ENCODE data around the gene RNF212.

DNA sequence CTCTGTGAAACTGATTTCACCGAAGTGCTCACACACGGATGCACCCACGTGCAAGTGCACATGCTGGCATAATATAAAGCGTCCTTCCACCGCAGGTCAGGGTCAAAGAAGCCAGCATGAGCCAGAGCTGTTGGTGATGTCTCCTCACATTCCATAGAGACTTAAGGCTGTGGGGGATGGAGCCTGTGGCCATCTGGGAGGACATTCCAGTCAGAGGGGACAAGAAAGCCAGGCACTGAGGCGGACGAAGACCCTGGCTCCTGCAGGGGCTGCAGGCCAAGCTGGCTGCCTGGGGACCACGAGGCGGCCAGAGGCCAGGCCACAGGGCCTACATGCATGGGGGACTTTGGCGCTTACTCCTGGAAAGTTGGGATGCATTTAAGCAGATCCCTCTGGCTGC lies 7.7 kb downstream of the RNF212 start:
- no peak for TF ChIP-seq ZNF558 (CRISPR knock-in tag; IDR thresholded peaks at IDR 0.05; ENCODE audit: borderline replicate concordance)
- TF ChIP-seq RXRB (CRISPR knock-in tag; IDR thresholded peaks at IDR 0.05; ENCODE audit: borderline replicate concordance) = no peak
- TF ChIP-seq CTCF (CRISPR knock-in tag; IDR thresholded peaks at IDR 0.05) = no peak
- TF ChIP-seq KDM5A (IDR thresholded peaks at IDR 0.05; ENCODE audit: borderline replicate concordance, low read length) = no peak
- TF ChIP-seq, protein P1, sequence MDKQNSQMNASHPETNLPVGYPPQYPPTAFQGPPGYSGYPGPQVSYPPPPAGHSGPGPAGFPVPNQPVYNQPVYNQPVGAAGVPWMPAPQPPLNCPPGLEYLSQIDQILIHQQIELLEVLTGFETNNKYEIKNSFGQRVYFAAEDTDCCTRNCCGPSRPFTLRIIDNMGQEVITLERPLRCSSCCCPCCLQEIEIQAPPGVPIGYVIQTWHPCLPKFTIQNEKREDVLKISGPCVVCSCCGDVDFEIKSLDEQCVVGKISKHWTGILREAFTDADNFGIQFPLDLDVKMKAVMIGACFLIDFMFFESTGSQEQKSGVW (CRISPR knock-in tag; IDR thresholded peaks at IDR 0.05; ENCODE audit: borderline replicate concordance) = no peak
- TF ChIP-seq FOXK2 (IDR thresholded peaks at IDR 0.05) = no peak
- no peak for TF ChIP-seq POLR2AphosphoS5 (IDR thresholded peaks at IDR 0.05; ENCODE audit: low read depth, low read length)
- TF ChIP-seq ZBTB46 (CRISPR knock-in tag; IDR thresholded peaks at IDR 0.05; ENCODE audit: borderline replicate concordance) = no peak
- TF ChIP-seq, protein P2, sequence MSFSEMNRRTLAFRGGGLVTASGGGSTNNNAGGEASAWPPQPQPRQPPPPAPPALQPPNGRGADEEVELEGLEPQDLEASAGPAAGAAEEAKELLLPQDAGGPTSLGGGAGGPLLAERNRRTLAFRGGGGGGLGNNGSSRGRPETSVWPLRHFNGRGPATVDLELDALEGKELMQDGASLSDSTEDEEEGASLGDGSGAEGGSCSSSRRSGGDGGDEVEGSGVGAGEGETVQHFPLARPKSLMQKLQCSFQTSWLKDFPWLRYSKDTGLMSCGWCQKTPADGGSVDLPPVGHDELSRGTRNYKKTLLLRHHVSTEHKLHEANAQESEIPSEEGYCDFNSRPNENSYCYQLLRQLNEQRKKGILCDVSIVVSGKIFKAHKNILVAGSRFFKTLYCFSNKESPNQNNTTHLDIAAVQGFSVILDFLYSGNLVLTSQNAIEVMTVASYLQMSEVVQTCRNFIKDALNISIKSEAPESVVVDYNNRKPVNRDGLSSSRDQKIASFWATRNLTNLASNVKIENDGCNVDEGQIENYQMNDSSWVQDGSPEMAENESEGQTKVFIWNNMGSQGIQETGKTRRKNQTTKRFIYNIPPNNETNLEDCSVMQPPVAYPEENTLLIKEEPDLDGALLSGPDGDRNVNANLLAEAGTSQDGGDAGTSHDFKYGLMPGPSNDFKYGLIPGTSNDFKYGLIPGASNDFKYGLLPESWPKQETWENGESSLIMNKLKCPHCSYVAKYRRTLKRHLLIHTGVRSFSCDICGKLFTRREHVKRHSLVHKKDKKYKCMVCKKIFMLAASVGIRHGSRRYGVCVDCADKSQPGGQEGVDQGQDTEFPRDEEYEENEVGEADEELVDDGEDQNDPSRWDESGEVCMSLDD (CRISPR knock-in tag; IDR thresholded peaks at IDR 0.05; ENCODE audit: borderline replicate concordance) = no peak
- TF ChIP-seq, protein P3, sequence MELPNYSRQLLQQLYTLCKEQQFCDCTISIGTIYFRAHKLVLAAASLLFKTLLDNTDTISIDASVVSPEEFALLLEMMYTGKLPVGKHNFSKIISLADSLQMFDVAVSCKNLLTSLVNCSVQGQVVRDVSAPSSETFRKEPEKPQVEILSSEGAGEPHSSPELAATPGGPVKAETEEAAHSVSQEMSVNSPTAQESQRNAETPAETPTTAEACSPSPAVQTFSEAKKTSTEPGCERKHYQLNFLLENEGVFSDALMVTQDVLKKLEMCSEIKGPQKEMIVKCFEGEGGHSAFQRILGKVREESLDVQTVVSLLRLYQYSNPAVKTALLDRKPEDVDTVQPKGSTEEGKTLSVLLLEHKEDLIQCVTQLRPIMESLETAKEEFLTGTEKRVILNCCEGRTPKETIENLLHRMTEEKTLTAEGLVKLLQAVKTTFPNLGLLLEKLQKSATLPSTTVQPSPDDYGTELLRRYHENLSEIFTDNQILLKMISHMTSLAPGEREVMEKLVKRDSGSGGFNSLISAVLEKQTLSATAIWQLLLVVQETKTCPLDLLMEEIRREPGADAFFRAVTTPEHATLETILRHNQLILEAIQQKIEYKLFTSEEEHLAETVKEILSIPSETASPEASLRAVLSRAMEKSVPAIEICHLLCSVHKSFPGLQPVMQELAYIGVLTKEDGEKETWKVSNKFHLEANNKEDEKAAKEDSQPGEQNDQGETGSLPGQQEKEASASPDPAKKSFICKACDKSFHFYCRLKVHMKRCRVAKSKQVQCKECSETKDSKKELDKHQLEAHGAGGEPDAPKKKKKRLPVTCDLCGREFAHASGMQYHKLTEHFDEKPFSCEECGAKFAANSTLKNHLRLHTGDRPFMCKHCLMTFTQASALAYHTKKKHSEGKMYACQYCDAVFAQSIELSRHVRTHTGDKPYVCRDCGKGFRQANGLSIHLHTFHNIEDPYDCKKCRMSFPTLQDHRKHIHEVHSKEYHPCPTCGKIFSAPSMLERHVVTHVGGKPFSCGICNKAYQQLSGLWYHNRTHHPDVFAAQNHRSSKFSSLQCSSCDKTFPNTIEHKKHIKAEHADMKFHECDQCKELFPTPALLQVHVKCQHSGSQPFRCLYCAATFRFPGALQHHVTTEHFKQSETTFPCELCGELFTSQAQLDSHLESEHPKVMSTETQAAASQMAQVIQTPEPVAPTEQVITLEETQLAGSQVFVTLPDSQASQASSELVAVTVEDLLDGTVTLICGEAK (IDR thresholded peaks at IDR 0.05) = no peak
- TF ChIP-seq, protein P3 (CRISPR knock-in tag; IDR thresholded peaks at IDR 0.05) = no peak
- TF ChIP-seq TBL1XR1 (IDR thresholded peaks at IDR 0.05; ENCODE audit: borderline replicate concordance, low read length, partially characterized antibody) = no peak
- no peak for TF ChIP-seq TCF12 (IDR thresholded peaks at IDR 0.05)
- TF ChIP-seq TCF12 (CRISPR knock-in tag; IDR thresholded peaks at IDR 0.05) = no peak
- TF ChIP-seq MAFF (IDR thresholded peaks at IDR 0.05; ENCODE audit: low read depth, low read length) = no peak
- TF ChIP-seq ZNF24 (IDR thresholded peaks at IDR 0.05) = no peak

Measured in HepG2 (cell line).